NCI-H1436 treated with DMSO at 0.1 percent for 48 hours (cell line): ENCODE results near the gene SP6.

ENCODE experiments used
- DNase-seq: peaks from one replicate; lab custom pipeline; 2025; lab: John Stamatoyannopoulos, UW

SP6 gene

DNA sequence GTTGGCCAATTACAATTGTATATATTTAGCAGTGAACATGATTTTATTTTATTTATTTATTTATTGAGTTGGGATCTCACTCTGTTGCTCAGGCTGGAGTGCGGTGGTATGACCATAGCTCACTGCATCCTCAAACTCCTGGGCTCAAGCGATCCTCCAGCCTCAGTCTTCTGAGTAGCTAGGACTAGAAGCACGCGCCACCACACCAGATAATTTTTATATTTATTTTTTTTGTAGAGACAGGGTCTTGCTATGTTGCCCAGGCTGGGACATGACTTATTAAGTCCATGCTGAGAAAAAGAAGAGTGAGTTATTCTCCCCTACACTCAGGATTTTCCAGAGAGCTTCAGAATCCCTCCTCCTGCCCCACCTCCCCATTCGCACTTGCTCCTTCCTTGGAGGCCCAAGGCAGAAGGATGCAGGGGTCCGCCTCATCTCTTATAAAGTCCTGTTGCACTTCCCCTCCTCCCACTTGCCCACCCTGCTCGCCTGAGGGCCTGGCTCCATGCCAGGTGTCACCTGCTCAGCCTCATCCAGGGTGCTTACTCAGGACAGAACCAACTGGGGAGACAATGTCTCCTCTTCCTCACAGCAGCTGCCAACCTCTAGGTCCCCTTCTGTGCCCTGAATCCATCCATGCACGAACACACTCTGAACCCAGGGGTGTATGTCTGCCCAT lies 29.0 kb upstream of the SP6 start:
- no peak for DNase-seq

DNA sequence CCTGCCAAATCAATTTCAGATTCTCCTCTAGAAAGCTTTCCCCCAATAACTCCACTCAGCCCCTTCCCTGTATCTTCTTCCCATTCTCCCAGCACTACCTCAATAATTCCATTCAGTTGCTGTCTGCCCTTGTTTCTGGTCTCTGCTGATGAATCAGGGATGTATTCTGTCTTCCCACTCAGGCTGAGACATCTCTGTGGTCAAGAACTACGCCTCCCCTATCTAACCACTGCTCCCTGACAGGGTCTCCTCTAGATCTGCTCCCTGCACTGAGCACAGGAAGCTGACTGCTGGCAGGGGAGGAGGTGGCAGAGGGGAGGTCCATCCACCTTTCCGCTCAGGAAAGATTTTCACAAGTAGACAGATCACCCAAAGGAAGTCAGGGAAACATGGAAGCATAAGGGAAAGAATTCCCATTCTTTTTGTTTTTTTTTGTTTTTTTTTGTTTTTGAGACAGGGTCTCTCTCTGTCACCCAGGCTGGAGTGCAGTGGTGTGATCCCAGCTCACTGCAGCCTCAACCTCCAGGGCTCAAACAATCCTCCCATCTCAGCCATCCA lies 28.1 kb upstream of the SP6 start:
- no peak for DNase-seq

DNA sequence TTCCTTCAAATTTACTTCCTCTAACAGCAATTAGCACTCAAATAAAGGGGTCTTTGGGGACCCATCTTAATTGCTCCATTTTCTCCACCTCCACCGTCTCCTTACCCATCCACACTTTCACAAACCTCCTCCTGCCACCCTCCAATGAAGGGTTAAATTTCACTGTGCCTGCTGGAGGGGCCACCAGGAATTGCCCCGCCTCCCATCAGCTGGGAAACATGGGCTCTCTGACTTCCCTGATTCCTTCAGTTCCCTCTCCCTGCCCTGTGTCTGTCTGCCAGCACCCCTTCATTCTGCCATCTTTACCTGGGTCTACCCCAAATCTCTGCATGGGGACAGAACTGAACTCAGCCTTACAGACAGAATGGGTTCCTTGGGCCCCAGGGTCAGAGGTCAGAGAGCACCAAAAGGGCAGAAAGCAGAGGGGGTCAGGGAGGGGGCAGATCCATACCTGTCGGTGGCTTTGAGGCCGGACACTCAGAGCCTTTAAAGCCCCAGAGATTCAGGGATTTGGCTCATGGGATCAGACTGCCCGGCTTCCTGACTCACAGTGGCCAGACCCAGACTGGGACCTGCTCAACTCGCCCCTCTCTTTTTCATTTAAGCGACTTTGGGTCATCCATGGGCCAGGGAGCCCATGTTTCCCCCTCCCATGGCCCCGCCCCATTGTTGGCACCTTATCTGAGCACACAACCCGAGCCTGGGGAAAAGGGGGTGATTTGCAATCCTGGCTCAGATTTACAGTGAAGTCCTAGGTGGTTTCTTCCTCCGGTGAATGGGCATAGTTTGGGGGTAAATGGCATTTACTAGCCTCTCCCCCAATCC lies 27.5 kb upstream of the SP6 start:
- no peak for DNase-seq

DNA sequence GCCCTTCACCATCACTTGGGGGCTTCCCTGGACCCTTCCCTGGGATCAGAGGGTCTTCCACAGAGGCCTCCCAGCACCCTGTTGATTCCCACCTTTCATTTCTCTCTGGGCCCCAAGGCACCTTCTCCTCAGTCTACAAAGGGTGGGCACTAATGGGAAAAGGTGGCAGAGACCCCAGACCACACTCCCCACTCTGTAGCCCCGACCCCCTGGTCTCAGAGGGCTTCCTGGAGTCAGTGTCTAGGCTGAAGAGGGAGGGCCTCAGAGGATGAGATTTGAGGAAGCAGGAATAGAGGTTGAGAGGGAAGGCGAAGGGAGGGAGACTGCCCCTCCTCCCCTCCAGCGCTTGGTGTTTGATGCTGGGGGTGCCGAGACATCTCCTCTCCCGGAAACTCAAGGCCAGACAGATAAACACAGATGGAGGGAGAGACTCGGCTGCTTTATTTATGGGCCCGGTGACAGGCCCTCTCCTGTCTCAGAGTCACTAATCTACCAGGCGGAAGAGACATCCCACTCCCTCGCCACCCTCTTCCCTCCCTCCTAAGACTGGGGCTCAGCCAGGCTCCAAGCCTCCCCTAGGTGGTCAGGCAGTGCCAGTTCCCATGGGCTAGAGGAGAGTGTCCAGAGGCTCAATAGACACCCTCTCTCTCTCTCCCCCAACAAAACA lies 26.5 kb upstream of the SP6 start:
- no peak for DNase-seq

DNA sequence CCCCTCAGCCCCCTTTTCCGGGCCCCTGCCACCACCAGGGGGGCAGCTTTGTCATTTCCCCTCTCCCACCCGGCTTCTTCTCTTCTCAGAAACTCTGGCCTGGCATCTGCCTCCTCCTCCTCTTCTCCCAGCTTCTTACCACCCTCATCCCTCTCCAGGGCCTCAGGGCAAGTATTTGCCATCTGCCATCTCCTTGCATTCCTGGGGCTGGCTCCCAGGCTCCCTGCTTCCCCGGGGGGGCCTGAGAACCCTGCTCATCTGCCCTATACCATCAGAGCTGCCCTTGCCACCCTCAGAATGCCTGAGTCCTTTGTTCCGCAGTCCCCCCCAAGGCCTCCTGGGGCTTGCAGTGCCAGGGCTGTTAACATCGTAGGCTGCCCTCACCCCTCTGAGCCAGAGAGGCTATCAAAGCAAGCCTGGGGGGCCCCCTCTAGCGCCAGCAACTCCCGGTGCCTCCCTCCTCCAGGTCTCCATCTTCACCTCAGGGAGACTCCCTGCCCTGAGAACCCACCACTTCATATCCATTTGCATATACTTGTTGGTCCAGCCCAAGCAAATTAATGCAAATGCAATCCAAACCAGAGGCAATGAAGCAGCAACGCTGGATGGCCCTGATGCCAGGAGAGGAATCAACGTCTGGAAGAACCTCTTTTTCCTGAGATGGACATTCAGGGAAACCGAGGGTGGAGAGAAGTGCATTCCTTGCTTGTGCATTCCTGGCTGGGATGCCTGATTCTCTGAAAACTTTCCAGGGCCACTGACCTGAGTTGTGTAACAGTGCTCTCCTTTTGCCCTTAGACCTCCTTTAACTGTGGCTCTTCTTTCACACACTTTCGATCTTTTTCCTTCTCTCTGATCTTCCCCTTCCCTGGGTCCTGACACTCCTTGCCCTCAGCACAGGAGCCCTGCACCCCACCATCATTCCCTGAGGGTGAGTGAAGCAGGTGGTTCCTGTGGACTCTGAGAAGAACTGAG lies 24.3 kb upstream of the SP6 start:
- DNase-seq: no peak

DNA sequence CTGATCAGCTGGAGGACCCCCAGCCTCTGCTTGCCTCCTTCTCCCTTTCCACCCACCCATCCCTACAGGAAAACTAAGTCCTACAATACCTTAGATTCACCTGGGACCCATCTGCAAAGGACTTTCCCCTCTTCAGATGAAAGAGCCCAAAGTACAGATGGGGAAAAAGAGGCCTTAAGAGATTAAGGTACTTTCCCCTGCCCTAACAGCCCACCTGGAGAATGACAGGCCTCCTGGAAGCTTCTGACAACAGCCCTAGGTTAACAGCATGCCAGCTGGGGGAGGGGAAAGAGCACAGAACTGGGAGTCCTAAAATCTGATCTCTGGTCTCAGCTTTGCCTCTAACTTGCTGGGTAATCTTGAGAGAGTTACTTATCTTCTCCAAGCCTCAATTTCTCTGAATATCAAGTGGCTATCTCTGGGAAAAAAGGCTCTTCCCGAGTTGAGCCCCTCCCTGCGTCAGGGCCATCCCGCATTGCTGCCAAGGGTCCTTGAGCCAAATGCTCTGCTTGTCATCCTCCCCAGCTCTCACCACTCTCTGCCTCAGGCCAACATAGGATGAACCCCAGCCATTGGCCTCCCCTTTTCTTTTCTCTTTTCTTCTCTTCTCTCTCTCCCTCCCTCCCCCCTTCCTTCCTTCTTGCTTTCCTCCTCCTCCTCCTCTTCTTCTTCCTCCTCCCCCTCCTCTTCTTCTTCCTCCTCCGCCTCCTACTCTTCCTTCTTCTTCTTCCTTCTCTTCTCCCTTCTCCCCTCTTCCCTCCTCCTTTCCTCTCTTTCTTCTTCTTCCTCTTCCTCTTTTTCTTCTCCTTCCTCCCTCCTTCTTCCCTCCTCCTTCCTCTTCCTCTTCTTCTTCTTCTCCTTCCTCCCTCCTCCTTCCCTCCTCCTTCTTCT lies 22.5 kb upstream of the SP6 start:
- no peak for DNase-seq

DNA sequence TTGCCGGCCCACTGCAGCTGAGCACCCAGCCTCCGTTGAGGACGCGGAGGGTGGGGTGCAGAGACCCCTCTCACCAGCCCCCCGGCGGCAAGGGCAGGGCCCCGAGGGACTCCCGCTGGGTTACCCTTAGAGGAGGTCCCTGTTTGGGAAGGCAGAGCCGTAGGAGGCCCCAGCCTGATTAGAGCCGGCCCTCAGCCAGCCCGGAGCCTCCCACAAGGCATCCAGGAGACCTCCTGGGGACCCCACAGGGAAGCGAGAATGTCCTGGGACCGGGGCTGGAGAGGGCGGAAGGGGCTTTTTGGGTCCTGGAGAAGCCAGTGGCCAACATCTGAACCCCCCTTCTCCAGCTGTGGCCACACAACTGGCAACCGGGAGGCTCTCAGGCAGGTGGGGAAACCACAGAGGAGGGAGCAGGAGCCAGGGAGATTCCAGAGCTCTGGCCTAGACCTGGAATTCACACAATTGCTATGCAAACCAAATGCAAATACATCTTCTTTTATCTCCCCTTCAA lies 21.7 kb upstream of the SP6 start:
- DNase-seq: no peak

DNA sequence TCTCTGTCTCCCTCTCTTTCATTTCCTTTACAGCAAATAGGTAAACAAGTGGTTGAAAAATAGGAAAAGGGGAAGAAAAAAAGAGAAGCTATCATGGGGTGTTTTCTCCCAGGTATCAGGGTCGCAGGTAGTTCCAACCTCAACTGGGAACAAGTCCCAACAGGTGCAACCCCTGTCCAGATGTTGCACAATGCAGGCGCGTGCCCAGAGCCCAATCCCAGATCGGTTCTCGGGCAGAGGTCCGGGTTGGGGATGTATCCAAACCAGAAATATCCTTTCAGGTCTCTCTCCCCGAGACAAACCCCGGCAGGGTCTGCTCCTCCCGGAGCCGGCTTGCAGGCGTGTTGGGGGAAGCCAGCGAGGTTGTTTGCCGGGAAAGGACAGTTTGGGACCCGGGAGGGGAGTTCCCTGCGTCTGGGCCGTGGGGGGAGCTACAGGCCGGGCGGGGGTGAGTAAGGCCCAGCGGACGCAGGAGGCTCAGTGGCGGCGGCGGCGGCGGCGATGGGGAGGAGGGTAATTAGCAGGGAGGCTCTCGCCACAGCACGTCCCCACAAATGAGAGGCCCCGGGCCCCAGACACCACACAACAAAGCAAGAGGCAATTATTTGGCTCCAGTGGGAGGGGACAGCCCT lies 21.2 kb upstream of the SP6 start:
- DNase-seq: no peak

DNA sequence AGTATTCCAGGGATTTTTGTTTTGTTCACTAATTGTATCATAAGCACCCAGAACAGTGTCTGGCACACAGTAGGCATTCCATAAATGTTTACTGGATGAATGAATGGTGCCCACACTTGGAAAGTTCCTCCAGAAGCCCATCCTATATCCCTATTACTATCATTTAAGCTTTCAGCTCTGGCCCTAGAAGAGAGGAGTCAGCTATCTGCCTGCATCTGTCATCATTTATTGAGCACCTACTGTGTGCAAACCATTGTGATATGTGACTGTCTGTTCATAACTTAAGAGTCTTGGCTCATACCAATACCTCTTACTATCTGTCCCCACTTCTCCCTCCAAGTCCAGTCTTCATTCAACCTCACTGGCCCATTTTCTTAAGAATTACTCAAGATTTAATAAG lies 20.1 kb upstream of the SP6 start:
- no peak for DNase-seq

DNA sequence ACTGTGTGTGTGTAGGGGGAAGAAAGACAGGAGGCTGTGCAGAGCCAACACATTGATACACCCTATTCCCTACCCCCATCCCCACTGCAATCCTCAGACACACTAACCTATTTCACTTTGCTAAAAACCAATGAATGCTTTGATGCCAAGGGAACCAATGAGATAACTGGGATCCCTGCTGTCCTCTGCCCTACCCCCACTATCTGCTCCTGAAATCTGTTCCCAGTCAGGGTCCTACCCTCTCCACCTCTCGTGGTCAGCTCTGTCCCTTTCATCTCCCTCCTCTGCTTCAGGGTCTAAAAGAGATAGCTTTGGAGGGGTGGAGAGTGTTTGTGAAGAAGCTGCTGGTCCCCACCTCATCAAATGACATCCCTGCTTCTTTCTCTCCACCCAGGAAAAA lies 19.1 kb upstream of the SP6 start:
- no peak for DNase-seq

DNA sequence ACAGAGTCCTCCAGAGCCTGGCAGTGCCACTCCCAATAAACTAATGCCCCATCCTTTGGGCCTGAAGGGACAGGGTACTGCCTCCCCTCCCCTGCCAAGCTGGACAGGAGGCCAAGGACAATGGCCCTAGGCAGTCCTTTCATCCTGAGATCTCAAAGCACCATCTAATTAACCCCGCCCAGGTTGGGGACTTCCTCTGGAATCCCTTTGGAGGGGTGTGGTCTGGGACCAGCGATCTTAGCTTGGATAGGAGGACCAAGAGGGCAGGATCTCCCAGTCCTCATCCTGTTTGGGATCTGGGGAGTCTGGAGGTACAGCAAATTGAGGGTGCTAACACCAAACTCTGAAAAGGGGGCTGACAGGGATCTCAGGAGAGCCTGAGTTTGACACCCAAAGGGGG lies 18.2 kb upstream of the SP6 start:
- DNase-seq: no peak

DNA sequence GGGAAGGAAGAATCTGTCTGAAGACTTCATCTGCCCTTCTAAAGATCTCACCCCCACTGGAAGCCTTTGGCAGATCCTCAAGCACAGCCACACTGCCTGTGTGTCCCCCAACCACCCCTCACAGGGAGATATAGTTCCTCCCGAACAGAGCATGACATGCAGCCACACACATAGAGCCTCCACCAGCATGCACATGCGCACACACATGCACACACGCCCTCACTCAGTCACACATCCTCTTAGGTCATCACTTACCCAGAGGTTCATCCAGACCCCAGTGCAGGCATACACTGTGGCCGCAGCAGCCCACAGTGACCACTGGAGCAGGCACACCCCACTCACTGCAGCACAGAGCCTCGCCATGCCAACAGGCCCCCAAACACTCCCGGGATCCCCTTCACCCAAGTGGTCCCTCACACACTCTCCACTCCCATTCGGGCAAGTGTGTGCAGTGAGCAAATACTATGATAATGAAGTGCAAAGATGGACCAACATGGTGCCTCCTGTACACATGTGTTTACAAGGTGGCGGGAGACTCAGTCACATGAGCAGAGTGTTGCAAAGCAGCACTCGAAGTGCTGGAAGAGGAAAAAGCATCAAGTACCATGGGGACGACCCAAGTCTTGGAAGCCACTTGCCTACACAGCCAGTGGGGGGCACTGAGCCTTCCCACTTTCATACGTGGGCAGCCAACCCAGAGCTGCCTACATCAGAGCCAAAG lies 17.0 kb upstream of the SP6 start:
- DNase-seq: no peak

DNA sequence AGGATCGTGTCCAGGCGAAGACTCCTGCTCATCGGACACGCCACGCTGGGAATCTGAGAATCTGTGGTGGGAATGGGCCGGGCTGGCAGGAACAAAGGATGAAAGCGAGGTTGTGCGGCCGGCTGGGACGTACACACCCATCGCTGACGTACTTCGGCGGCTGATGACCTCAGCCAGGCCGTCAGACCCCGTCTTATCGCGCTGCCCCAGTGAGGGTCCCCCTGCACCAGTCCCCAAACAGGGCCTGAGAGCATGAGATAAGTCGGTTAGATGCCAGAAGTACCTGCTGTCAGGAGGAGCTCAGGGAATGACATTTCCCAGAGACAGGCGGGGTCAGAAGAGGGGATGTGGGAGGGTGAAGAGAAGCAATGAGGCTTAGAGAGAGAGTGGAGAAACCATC lies 16.0 kb upstream of the SP6 start:
- DNase-seq: no peak

DNA sequence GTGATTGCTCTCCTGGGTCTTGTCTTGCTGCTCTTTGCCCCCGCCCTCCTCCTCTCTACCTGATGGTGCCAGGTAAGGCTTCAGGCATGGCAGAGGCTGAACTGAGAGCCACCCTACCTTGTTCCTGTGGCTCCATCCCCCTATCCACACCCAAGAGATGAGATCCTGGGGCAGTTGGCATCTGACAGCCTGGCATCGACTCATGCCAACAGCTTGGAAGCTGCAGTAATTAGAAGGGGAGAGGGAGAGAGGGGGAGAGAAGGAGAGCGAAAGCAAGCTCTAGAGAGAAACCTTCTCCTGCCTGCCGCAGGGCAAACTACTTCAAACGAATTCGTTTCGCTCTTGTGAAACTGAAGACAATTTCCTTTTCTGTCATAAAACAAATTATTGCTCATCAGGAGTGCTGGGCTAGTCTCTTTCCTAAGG lies 13.8 kb upstream of the SP6 start:
- no peak for DNase-seq

DNA sequence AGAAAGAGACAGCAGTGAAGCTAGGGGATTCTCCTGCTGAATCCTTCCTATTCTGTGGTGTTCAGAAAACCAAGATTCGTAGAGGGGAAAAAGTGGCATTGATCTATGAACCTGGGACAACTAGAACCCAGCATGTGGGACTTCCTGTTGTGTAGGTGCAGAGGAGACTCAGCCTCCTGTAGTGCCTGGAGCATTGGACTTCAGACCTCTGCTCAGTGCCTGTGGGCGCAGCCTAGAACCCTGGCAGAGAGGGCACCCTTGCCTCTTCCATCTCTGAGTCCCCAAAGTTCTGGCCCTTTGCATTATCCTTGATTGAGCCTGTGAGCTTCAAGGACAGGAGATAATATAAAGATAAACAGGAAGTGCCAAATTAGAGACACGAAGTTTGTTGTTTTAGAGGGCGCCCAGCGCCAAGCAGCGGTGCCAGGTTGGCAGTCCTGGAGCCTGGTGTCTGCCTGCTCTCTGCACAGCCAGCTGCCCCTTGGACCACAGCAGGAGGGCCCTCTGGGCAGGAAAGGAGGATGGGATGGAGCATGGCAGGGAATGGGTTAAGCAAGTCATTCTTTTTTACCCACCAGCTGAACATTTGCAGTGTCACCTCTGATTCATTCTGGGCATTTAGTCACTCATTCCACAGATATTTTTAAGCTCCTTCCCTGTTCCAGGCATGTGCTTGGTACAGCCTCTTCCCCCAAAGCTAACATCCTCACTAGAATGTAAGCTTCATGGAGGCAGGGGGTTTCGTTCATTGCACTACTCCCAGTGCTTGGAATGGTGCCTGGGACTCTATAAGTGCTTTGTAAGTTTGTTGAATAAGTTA lies 11.9 kb upstream of the SP6 start:
- DNase-seq: no peak

DNA sequence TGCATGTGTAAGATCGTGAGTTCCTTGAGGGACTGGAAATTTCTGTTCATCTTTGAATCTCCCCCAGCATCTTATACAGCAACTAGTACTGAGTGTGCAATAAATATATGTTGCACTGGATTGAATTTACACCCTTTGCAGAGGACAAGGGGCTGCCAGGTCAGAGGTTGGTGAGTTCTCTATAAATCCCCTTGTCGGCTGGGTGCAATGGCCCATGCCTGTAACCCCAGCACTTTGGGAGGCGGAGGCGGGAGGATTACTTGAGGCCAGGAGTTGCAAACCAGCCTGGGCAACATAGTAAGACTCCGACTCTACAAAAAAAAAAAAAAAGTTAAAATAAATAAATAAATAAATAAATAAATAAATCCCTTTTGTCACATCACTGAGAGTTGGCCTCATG lies 9.4 kb upstream of the SP6 start:
- no peak for DNase-seq

DNA sequence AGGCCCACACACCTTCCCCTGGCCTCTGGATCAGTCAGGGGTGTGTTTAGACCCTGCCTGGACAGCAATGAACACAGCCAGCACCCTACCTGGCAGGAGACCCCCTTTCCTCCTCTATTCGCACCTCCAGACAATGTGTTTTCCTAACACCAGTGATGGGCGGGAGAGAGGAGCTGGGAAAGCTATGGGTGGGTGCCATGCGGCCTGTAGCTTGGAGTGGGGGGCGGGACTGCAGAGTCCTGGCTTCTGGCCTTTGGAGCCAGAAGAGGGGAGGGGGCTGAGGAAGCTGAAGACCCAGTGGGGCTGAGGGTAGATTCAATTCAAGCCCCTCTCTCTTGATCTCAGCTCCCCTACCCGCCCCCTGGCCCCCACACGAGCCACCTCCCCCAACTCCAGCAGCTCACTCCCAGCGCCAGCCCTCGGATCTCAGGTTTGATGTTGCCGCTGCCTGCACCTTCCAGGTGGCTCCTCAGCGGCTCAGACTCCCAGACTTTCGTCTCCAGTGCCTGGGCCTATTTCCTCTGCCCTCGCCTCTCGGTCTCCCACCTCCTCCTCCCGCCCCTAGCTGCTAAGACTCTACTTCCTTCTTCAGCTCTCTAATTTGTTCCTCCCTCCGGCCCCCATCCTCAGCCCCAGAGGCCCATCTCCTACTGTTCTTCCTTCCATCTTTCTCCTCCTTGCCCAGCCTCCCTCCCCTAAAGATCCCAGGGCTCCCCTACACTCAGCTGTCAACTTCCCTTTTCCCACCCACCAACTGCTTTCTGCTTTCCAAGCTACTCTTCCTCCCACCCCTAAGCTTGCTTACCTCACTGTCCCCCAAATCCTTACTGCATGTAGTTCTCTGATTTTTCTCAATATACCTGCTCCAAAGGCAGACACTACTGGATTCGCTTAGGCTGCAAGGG lies 6.8 kb upstream of the SP6 start:
- no peak for DNase-seq
